ENCODE data around the gene CILP. TPM values are rescaled to one million over a fixed set of nuclear protein-coding genes. Genes with fewer than 3 reads are reported as not detected.

CILP gene
- total RNA-seq, 1 donor from 2014 or later: not detected

GRCh38 chr15:65154720-65155119 is 56.6 kb downstream of the CILP start:
- no peak for DNase-seq (ENCODE audit: low spot score)
- Mint-ChIP-seq H3K27me3 (ENCODE audit: unreplicated experiment) (no peaks in the 10 kb centered on the region), H3K36me3 (ENCODE audit: low read depth, unreplicated experiment) (peaks cover 22% of the 10 kb centered on the region), H3K4me1 (ENCODE audit: unreplicated experiment) (no peaks in the 10 kb centered on the region), H3K9me3 (ENCODE audit: unreplicated experiment) (no peaks in the 10 kb centered on the region), H3K27ac (ENCODE audit: unreplicated experiment) (no peak overlapping the region), H3K4me3 (ENCODE audit: unreplicated experiment) (no peak overlapping the region)
- TF ChIP-seq CTCF (IDR thresholded peaks at IDR 0.05; ENCODE audit: unreplicated experiment): no peak

DNA sequence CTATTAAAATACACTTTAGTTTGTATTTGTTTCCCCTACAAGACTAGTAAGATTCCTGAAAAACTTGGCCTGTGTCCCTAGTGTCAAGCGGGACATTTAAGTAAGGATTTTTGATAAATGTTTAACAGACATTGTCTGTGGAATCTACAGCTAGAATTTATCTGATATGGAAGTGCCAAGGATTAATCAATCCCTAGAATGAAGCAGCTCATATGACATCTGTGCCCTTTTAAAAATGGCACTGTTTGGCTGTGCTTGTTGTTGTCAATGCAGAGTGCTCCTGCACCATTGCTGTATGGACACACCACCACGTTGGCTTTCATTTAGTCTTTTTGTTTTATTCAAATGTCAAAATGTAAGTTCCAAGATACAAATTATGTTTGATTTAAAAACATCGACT is 63.4 kb downstream of the CILP start:
- Mint-ChIP-seq H3K4me1 (ENCODE audit: unreplicated experiment) (peaks cover 12% of the 10 kb centered on the region), H3K9me3 (ENCODE audit: unreplicated experiment) (no peaks in the 10 kb centered on the region), H3K4me3 (ENCODE audit: unreplicated experiment) (no peak overlapping the region), H3K27ac (ENCODE audit: unreplicated experiment) (no peak overlapping the region), H3K36me3 (ENCODE audit: low read depth, unreplicated experiment) (peaks cover 4% of the 10 kb centered on the region), H3K27me3 (ENCODE audit: unreplicated experiment) (peaks cover 2% of the 10 kb centered on the region)
- no peak for TF ChIP-seq CTCF (IDR thresholded peaks at IDR 0.05; ENCODE audit: unreplicated experiment)
- DNase-seq (ENCODE audit: low spot score): no peak

DNA sequence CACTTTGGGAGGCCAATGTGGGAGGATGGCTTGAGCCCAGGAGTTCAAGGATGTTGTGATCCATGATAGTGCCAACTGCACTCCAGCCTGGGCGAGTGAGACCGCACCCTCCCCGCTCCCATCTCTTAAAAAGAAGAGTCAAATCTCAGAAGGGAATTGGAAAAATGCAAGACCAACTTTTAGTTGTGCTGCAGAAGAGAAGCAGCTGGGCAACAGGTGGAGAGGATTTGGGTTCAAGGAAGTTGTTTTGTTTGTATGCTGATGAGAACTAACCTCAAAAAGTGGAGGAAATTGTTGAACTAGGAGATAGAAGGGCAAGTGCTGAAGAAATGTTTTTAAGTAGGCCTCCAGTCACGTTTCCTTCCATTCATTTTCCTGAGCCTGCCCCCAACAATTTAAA is 64.8 kb downstream of the CILP start:
- no peak for TF ChIP-seq CTCF (IDR thresholded peaks at IDR 0.05; ENCODE audit: unreplicated experiment)
- Mint-ChIP-seq H3K4me1 (ENCODE audit: unreplicated experiment) (peaks cover 12% of the 10 kb centered on the region), H3K9me3 (ENCODE audit: unreplicated experiment) (no peaks in the 10 kb centered on the region), H3K27me3 (ENCODE audit: unreplicated experiment) (peaks cover 2% of the 10 kb centered on the region), H3K27ac (ENCODE audit: unreplicated experiment) (peak overlapping the region; percentile 16), H3K36me3 (ENCODE audit: low read depth, unreplicated experiment) (peaks cover 2% of the 10 kb centered on the region), H3K4me3 (ENCODE audit: unreplicated experiment) (no peak overlapping the region)
- no peak for DNase-seq (ENCODE audit: low spot score)

Other genes starting within 250 kb of the CILP start
- gene SPG21, start 221.6 kb downstream of the CILP start, total RNA-seq (ENCODE audit: unreplicated experiment): 59.9 TPM
- gene MTFMT, start 181.8 kb downstream of the CILP start, total RNA-seq (ENCODE audit: unreplicated experiment): 10.6 TPM
- not detected for gene SLC51B, start 166.1 kb downstream of the CILP start, total RNA-seq (ENCODE audit: unreplicated experiment)
- gene RASL12, start 143.5 kb downstream of the CILP start, total RNA-seq (ENCODE audit: unreplicated experiment): 0.69 TPM
- gene KBTBD13, start 134.7 kb downstream of the CILP start, total RNA-seq (ENCODE audit: unreplicated experiment): not detected
- gene UBAP1L, start 96.3 kb downstream of the CILP start, total RNA-seq (ENCODE audit: unreplicated experiment): 1.8 TPM
- 19.3 TPM for gene PDCD7, start 77.7 kb downstream of the CILP start, total RNA-seq (ENCODE audit: unreplicated experiment)
- 52.1 TPM for gene CLPX, start 26.1 kb downstream of the CILP start, total RNA-seq (ENCODE audit: unreplicated experiment)
- 2.8 TPM for gene PARP16, start 75.4 kb upstream of the CILP start, total RNA-seq (ENCODE audit: unreplicated experiment)
- gene RNU5A-1, start 84.6 kb upstream of the CILP start, total RNA-seq (ENCODE audit: unreplicated experiment): not detected
- gene RNU5B-1, start 93.2 kb upstream of the CILP start, total RNA-seq (ENCODE audit: unreplicated experiment): not detected
- 538 TPM for gene IGDCC3, start 166.5 kb upstream of the CILP start, total RNA-seq (ENCODE audit: unreplicated experiment)
- 4.2 TPM for gene IGDCC4, start 211.5 kb upstream of the CILP start, total RNA-seq (ENCODE audit: unreplicated experiment)

All from endothelial cell (in vitro differentiated cells).